ENCODE measurements around the gene CCDC192. TPM values are rescaled to one million over a fixed set of nuclear protein-coding genes. Genes with fewer than 3 reads are reported as not detected.

CCDC192 gene
- total RNA-seq, 1 donor from 2014 or later = not detected

GRCh38 chr5:127680595-127680994 lies 22.6 kb upstream of the CCDC192 start:
- TF ChIP-seq CTCF (IDR thresholded peaks at IDR 0.05) = no peak
- Mint-ChIP-seq H3K9me3 (no peaks in the 10 kb centered on the region), H3K27ac (no peak overlapping the region), H3K4me3 (no peak overlapping the region), H3K36me3 (ENCODE audit: low read depth) (no peaks in the 10 kb centered on the region), H3K27me3 (peaks cover 2% of the 10 kb centered on the region), H3K4me1 (no peaks in the 10 kb centered on the region)
- no peak for ATAC-seq (ENCODE audit: low read depth)
- no peak for DNase-seq
- CTCF ChIA-PET = no interaction called here
- intact Hi-C loops (cut with micrococcal nuclease) = no loop called here
- POLR2A ChIA-PET = no interaction called here

GRCh38 chr5:127683008-127683407 lies 20.2 kb upstream of the CCDC192 start:
- DNase-seq (no peak), ATAC-seq (ENCODE audit: low read depth) (no peak)
- H3K27ac Mint-ChIP-seq = no peak overlapping the region
- ChIA-PET POLR2A (no interaction called here), CTCF (no interaction called here)
- no peak for TF ChIP-seq CTCF (IDR thresholded peaks at IDR 0.05)
- no peaks in the 10 kb centered on the region for H3K36me3 Mint-ChIP-seq (ENCODE audit: low read depth)
- H3K27me3 Mint-ChIP-seq = peaks cover 2% of the 10 kb centered on the region
- intact Hi-C loops (cut with micrococcal nuclease) = no loop called here
- H3K4me3 Mint-ChIP-seq = no peak overlapping the region
- H3K9me3 Mint-ChIP-seq = no peaks in the 10 kb centered on the region
- no peaks in the 10 kb centered on the region for H3K4me1 Mint-ChIP-seq

- TF ChIP-seq CTCF (IDR thresholded peaks at IDR 0.05) = no peak
- H3K27ac Mint-ChIP-seq = no peak overlapping the region
- peaks cover 2% of the 10 kb centered on the region for H3K27me3 Mint-ChIP-seq
- DNase-seq (no peak), ATAC-seq (ENCODE audit: low read depth) (no peak)
- no peak overlapping the region for H3K4me3 Mint-ChIP-seq
- ChIA-PET CTCF (no interaction called here), POLR2A (no interaction called here)
- no peaks in the 10 kb centered on the region for H3K9me3 Mint-ChIP-seq
- no peaks in the 10 kb centered on the region for H3K36me3 Mint-ChIP-seq (ENCODE audit: low read depth)
- intact Hi-C loops (cut with micrococcal nuclease) = no loop called here
- no peaks in the 10 kb centered on the region for H3K4me1 Mint-ChIP-seq
These were observed 18.3 kb upstream of the CCDC192 start for GRCh38 chr5:127684726-127685467.

GRCh38 chr5:127685662-127686061 lies 17.5 kb upstream of the CCDC192 start:
- ATAC-seq (ENCODE audit: low read depth) (no peak), DNase-seq (no peak)
- Mint-ChIP-seq H3K36me3 (ENCODE audit: low read depth) (no peaks in the 10 kb centered on the region), H3K4me3 (no peak overlapping the region), H3K27ac (no peak overlapping the region), H3K9me3 (peaks cover under 1% of the 10 kb centered on the region), H3K27me3 (peaks cover under 1% of the 10 kb centered on the region), H3K4me1 (no peaks in the 10 kb centered on the region)
- CTCF ChIA-PET = no interaction called here
- POLR2A ChIA-PET = no interaction called here
- TF ChIP-seq CTCF (IDR thresholded peaks at IDR 0.05) = no peak
- intact Hi-C loops (cut with micrococcal nuclease) = no loop called here

- H3K27me3 Mint-ChIP-seq = no peaks in the 10 kb centered on the region
- no peak overlapping the region for H3K4me3 Mint-ChIP-seq
- CTCF ChIA-PET = no interaction called here
- no peak overlapping the region for H3K27ac Mint-ChIP-seq
- no peaks in the 10 kb centered on the region for H3K4me1 Mint-ChIP-seq
- H3K9me3 Mint-ChIP-seq = peaks cover 3% of the 10 kb centered on the region
- no peak for TF ChIP-seq CTCF (IDR thresholded peaks at IDR 0.05)
- intact Hi-C loops (cut with micrococcal nuclease) = no loop called here
- DNase-seq (no peak), ATAC-seq (ENCODE audit: low read depth) (no peak)
- no peaks in the 10 kb centered on the region for H3K36me3 Mint-ChIP-seq (ENCODE audit: low read depth)
- POLR2A ChIA-PET = no interaction called here
These were observed 16.8 kb upstream of the CCDC192 start for GRCh38 chr5:127686424-127686823.
